GM21786 (cell line): ENCODE results near the gene KLHL35.

ENCODE experiments used
- ATAC-seq: cut with Tn5 transposase; IDR thresholded peaks from one replicate; pipeline ENCODE4 v1.9.1; 2021; ENCODE audit not compliant: unreplicated experiment

KLHL35 gene, protein sequence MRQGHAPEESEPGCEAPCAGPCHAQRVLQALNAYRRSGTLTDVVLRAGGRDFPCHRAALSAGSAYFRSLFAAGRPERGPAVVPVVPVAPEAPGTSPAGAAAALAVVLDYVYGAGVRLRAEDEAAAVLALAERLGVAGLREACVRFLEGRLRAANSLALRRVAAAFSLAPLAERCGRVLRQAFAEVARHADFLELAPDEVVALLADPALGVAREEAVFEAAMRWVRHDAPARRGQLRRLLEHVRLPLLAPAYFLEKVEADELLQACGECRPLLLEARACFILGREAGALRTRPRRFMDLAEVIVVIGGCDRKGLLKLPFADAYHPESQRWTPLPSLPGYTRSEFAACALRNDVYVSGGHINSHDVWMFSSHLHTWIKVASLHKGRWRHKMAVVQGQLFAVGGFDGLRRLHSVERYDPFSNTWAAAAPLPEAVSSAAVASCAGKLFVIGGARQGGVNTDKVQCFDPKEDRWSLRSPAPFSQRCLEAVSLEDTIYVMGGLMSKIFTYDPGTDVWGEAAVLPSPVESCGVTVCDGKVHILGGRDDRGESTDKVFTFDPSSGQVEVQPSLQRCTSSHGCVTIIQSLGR

DNA sequence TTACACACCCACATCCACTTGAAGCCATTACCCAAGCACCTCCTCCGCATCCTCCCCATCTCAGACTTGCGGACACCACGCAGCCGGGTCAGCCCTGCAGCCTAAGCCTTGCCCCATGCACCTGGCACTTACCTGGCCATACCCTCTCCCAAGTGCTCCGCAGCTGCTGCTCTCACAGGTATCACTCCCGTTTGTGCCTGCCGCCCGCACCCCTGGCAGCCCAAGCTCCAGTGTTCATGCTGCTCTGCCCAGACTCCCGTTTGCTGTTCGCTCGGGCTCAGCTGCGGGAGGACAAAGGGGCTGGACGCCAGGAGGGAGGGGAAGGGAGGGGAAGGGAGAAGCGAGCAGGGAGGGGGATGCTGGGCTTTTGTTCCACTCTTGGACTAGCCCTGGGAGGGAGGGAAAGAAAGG lies at the start of gene KLHL35:
KLHL35 (minus strand) TSS at position 293 of the 411 bp plus-strand sequence. CDS start 2,574 bp downstream, outside the sequence.
- ATAC-seq: no peak

- ATAC-seq: no peak
Observed at GRCh38 chr11:75481922-75482606, 49.1 kb upstream of the KLHL35 start.

- no peak for ATAC-seq
Observed at GRCh38 chr11:75481223-75481921, 48.4 kb upstream of the KLHL35 start.

DNA sequence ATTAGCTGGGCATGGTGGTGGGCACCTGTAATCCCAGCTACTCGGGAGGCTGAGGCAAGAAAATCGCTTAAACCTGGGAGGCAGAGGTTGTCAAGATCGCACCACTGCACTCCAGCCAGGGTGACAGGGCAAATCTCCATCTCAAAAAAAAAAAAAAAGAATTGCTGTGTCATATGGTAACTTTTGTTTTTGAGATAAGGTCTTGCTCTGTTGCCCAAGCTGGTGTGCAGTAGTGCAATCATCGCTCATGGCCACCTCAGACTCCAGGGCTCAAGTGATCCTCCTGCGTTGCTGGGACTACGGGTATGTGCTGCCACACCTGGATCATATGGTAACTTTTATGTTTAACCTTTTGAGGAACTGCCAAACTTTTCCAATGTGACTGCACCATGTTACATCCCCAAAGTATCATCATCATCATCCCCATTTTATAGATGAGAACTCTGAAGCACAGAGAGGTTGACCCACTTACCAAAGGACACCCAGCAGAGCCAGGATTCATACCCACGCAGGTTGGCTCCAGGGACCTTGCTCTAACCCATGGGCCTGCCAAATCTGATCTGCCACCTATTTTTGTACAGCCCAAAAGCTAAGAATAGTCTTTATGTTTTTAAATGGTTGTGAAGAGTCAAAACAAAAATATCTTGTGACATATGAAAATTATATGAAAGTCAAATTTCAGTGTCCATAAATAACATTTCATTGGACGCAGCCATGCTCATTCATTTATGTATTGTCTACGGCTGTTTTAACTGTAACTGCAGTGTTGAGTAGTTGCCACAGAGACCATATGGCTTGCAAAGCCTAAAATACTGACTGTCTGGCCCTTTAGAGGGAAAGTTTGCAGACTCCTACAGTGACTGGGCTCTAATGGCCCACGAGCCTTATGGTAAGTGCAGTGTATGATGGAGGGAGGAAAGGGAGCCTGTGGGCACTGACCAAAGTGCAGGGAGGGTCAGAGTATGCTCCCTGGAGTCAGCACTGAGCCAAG lies 47.5 kb upstream of the KLHL35 start:
- ATAC-seq: no peak

GRCh38 chr11:75479597-75480145 lies 46.7 kb upstream of the KLHL35 start:
- no peak for ATAC-seq

DNA sequence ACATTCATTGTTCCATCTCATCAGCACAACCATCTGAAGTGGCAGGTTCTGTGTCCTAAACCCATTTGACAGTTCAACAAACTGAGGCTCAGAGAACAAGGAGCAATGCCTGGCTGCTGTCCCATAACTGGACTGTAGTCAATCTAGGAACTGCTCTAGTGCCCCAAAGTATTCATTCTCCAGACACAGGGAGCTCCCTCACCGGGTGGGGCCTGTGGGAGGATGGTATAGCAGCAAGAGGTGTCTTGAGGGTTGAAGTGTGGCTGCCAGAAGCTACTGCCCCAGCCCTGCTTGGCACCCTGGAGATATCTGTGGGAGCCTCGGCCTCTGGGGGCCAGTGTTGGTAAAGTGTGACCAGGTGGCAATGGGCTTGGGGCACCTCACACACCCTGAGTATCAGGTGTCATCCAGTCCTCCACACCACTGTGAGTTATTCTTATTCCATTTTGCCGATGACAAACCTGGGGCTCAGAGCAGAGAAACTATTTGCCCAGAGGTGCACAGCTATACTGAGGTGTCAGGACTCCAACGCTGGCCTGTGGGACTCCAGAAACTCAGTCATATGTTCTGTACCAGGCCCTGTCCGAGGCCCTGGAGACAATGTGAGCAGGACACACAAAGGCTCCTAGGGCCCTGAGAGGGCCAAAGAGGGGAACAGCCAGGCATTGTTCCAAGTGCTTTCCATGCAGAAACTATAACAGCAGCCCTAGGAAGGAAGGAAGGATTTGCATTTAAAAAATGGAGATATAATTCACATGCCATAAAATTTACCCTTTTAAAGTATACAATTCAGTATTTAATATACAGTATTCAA lies 46.0 kb upstream of the KLHL35 start:
- ATAC-seq: no peak

- ATAC-seq: no peak
Observed at GRCh38 chr11:75477614-75477935, 44.6 kb upstream of the KLHL35 start.

- ATAC-seq: no peak
Observed at GRCh38 chr11:75476739-75477613, 44.0 kb upstream of the KLHL35 start.

GRCh38 chr11:75475767-75476650 lies 43.0 kb upstream of the KLHL35 start:
- ATAC-seq: no peak

DNA sequence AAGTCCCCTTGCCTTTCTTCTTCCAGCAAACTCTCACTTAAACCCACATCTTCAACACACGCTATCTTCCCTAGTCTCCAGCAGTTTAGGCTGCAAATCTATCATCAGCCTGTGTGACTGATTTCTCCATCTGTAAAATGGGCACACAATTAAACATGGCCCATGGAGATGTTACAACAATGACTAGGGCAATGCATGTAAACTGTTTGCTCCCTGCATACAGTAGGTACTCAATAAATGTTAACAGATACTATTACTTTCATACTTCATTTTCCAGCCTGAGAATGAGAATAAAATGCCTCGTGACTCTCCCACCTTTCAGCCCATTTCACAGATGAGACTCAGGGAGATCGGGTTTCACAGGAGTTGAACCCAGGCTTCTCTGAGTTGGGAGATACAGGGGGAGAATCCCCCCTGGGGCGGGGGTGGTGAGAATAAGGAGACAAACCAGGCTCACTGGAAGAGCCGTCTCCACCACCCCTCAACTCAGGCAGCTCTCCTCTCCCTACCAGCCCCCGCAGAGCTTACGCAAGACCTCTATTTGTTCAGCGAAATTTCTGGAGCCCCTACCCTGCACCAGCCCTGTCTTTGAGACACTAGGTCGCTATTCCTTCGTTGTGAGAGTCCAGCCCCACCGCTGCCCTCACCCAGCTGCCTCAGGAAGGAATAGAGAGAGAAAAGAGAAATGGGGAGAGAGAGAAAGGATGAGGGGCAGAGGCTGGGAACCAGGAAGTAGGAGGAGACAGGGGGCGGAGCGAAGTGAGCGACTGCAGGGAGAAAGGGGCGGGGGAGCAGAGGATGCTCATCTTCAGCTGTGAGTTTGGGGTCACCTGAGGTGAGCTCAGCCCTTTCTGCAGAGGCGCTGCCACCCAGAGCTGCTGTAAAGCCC lies 42.1 kb upstream of the KLHL35 start:
- ATAC-seq: no peak

GRCh38 chr11:75474240-75474639 lies 41.2 kb upstream of the KLHL35 start:
- no peak for ATAC-seq

- no peak for ATAC-seq
Observed at GRCh38 chr11:75473684-75474083, 40.7 kb upstream of the KLHL35 start.

DNA sequence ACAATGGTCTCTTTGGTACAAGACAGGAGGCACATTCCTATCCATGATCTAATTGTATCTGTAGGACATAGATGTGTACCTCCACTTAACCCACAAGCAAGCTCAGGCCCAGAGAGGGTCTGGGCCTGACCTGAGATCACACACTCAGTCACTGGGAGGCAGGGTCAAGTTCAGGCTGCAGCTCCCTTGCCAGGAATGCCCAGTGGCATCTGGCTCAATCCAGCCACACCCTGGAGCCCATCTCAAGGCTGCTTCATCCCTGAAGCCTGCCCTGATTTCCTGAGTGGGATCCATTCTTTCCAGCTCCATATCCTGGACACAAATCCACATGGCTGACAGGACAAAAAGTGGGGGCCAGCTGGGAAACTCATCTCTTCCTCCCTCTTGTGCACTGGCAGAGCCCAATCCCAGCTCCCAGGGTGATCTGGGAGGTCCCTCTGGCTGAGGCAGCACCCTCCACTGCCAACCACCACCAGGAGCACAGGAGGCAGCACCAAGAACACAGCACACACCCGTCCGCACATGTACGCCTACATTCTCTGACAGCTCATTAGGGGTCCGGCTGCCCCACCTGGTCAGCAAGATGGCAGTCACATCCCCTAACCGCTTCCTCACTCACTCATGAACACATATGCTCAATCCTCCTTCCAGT lies 39.2 kb upstream of the KLHL35 start:
- ATAC-seq: no peak

DNA sequence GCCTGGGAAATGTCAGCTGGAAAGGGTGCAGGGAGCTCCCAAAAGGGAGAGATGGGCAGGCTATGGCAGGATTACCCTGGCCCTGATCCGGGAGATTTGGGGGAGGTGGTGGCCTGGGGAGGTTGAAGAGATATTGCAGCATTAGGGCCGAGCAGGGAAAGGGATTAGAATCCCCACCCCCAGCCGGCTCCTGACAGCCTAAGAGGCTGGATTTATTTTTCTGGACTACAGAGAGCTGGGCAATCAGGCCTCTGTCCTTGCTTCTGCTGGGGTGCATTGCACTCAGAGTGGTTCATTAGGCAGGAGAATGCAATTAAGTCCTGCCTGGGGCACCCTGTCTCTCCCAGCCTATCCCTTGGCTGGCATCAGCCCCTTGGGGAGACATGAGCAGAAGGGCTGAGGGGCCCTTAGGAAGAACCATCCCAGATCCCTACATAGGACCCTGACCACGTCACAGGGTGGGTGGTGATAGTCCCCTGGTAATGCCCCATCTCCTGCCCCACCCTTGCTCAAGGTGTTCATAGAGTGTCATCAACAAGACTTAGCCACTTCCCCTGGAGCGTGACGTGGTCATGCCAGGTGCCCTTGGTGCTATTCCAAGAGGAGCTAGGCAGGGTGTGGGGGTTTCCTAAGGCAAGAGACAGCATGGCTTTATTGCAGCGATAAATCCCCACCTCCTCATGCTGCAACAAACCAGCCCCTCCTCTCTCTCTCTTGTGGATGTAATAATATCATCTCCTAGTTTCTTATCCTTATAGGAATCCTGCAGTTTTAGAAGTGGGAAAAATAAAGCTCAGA lies 38.4 kb upstream of the KLHL35 start:
- ATAC-seq: no peak

GRCh38 chr11:75470476-75471080 lies 37.6 kb upstream of the KLHL35 start:
- ATAC-seq: no peak
